ENCODE results near the gene MOV10L1. TPM values are rescaled to one million over a fixed set of nuclear protein-coding genes. Genes with fewer than 3 reads are reported as not detected.

Gene MOV10L1
- total RNA-seq, 1 donor from 2014 or later, result not detected

DNA sequence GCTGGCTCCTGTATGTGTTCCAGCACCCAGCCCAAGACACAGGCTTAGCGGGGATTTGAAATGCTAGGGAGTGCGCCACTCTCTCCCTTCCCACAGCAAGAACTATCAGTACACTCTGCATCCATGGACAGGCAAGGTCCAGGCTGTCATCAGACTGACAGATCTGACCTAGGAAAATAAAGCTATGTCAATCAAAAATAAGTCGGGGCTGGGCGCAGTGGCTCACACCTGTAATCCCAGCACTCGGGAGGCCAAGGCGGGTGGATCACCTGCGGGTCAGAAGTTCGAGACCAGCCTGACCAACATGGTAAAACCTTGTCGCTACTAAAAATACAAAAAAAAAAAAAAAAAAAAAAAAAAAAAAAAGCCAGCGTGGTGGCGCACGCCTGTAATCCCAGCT is 1.7 kb upstream of the MOV10L1 start:
- H3K9me3 Mint-ChIP-seq, result peaks cover 11% of the 10 kb centered on the region
- intact Hi-C loops (cut with micrococcal nuclease), result no loop called here
- peaks cover 5% of the 10 kb centered on the region for H3K4me1 Mint-ChIP-seq
- peaks cover 4% of the 10 kb centered on the region for H3K36me3 Mint-ChIP-seq (ENCODE audit: low read depth)
- DNase-seq (no peak), ATAC-seq (ENCODE audit: low read depth) (no peak)
- TF ChIP-seq, protein P1, sequence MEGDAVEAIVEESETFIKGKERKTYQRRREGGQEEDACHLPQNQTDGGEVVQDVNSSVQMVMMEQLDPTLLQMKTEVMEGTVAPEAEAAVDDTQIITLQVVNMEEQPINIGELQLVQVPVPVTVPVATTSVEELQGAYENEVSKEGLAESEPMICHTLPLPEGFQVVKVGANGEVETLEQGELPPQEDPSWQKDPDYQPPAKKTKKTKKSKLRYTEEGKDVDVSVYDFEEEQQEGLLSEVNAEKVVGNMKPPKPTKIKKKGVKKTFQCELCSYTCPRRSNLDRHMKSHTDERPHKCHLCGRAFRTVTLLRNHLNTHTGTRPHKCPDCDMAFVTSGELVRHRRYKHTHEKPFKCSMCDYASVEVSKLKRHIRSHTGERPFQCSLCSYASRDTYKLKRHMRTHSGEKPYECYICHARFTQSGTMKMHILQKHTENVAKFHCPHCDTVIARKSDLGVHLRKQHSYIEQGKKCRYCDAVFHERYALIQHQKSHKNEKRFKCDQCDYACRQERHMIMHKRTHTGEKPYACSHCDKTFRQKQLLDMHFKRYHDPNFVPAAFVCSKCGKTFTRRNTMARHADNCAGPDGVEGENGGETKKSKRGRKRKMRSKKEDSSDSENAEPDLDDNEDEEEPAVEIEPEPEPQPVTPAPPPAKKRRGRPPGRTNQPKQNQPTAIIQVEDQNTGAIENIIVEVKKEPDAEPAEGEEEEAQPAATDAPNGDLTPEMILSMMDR (IDR thresholded peaks at IDR 0.05), result no peak
- no peak overlapping the region for H3K27ac Mint-ChIP-seq
- no peak overlapping the region for H3K4me3 Mint-ChIP-seq
- H3K27me3 Mint-ChIP-seq, result peaks cover 25% of the 10 kb centered on the region
- CTCF ChIA-PET, result no interaction called here
- POLR2A ChIA-PET, result no interaction called here

GRCh38 chr22:50089231-50089630 is 575 bp upstream of the MOV10L1 start:
- Mint-ChIP-seq H3K9me3 (peaks cover 11% of the 10 kb centered on the region), H3K27ac (no peak overlapping the region), H3K4me1 (peaks cover 5% of the 10 kb centered on the region), H3K4me3 (no peak overlapping the region), H3K27me3 (peaks cover 25% of the 10 kb centered on the region), H3K36me3 (ENCODE audit: low read depth) (peaks cover 4% of the 10 kb centered on the region)
- ATAC-seq (ENCODE audit: low read depth), result no peak
- DNase-seq, result no peak
- POLR2A ChIA-PET, result no interaction called here
- TF ChIP-seq, protein P1 (IDR thresholded peaks at IDR 0.05), result no peak
- intact Hi-C loops (cut with micrococcal nuclease), result no loop called here
- CTCF ChIA-PET, result no interaction called here

GRCh38 chr22:50090412-50090714 is 557 bp downstream of the MOV10L1 start:
- Mint-ChIP-seq H3K36me3 (ENCODE audit: low read depth) (peaks cover 4% of the 10 kb centered on the region), H3K27me3 (peaks cover 17% of the 10 kb centered on the region), H3K4me1 (peaks cover 3% of the 10 kb centered on the region), H3K4me3 (no peak overlapping the region), H3K27ac (no peak overlapping the region), H3K9me3 (peaks cover 11% of the 10 kb centered on the region)
- DNase-seq, result no peak
- TF ChIP-seq, protein P1 (IDR thresholded peaks at IDR 0.05), result no peak
- intact Hi-C loops (cut with micrococcal nuclease), result no loop called here
- no peak for ATAC-seq (ENCODE audit: low read depth)
- POLR2A ChIA-PET, result no interaction called here
- CTCF ChIA-PET, result no interaction called here

DNA sequence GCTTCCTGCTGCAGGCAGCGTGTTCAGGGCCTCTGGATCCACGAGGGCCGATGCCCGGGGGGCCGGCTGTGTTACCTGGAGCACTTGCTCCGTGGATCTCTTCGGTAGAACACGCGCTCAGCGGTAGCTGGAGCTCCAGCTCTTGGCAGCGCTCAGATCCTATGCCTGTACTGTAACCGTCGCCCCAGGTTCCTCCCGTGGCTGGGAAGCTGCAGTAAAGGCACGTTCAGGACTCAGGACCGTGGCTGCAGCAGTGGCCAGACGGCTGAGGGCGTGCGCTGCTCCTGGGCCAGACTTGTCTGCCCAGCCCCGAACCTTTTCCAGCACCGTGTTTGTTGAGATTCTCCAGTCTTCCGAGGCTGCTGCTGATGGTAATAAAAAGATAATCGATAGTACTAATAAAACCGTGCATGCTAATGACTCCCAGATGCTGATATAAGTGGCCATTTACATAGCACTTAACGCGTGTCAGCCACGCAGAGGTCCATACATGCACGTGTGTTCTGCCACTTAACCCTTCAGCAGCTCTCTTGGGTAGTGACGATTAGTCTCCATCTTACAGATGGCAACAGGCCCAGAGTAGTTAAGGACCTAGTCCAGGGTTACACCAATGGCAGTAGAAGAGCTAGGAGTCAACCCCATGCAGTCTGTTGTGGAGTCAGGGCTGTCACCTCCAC is 1.4 kb downstream of the MOV10L1 start:
- ChIA-PET CTCF (no interaction called here), POLR2A (no interaction called here)
- ATAC-seq (ENCODE audit: low read depth) (no peak), DNase-seq (no peak)
- peaks cover 4% of the 10 kb centered on the region for H3K36me3 Mint-ChIP-seq (ENCODE audit: low read depth)
- peaks cover 11% of the 10 kb centered on the region for H3K9me3 Mint-ChIP-seq
- TF ChIP-seq, protein P1 (IDR thresholded peaks at IDR 0.05), result no peak
- intact Hi-C loops (cut with micrococcal nuclease), result no loop called here
- H3K27me3 Mint-ChIP-seq, result peaks cover 17% of the 10 kb centered on the region
- no peak overlapping the region for H3K4me3 Mint-ChIP-seq
- H3K27ac Mint-ChIP-seq, result no peak overlapping the region
- H3K4me1 Mint-ChIP-seq, result peaks cover 3% of the 10 kb centered on the region

GRCh38 chr22:50092342-50092741 is 2.5 kb downstream of the MOV10L1 start:
- CTCF ChIA-PET, result no interaction called here
- Mint-ChIP-seq H3K36me3 (ENCODE audit: low read depth) (no peaks in the 10 kb centered on the region), H3K9me3 (peaks cover 7% of the 10 kb centered on the region), H3K27ac (no peak overlapping the region), H3K4me3 (no peak overlapping the region), H3K27me3 (peaks cover 18% of the 10 kb centered on the region), H3K4me1 (no peaks in the 10 kb centered on the region)
- DNase-seq (no peak), ATAC-seq (ENCODE audit: low read depth) (no peak)
- intact Hi-C loops (cut with micrococcal nuclease), result no loop called here
- TF ChIP-seq, protein P1 (IDR thresholded peaks at IDR 0.05), result no peak
- POLR2A ChIA-PET, result no interaction called here
